ENCODE results near the gene MITF.

Gene MITF

DNA sequence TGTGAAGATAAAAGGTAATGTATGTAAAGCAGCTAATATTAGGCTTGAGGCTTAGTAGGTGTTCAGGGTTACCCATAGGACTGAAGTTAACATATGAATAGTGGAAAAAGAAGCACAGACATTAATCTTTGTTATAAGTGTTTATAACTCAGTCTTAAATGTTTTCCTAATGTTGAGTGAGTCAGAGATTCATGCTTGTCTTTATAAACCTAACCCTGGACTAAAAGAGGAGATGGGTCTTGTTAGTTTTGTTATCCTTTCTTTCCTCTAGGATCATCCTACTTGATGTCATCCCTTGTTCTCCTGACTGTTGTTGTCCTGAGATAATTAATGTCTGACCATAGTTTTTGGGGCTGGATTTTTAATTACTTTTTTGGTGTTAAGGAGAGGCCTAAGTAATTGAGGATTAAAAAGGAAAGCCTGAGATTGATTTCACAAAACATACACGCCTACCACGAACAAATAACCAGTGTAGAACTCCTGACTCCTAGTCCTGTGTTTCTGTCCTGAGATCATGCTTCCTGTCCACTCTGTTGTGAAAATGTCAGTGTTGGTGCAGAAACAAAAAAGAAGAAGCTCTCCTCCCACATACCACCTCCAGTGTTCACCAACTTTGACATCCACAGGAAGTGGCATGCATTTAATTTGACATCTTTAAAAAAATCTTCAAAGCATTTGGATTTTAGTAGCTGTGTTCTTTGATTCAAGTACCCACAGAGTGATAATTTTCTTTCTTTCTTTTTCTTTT, 8.4 kb downstream of the MITF start:
- Histone ChIP-seq H3K36me3 (ENCODE audit: insufficient read depth, low read length) (no peaks in the 10 kb centered on the region), H3K4me3 (ENCODE audit: low read length) (no peak overlapping the region), H3K27me3 (ENCODE audit: control insufficient read depth, insufficient read depth, low read length) (no peaks in the 10 kb centered on the region), H3K9me3 (replicated peaks; ENCODE audit: low read length) (no peaks in the 10 kb centered on the region), H3K4me2 (ENCODE audit: low read length) (no peak overlapping the region), H3K9ac (ENCODE audit: low read depth, low read length) (no peak overlapping the region), H3K4me1 (ENCODE audit: control insufficient read depth, insufficient read depth, low read length) (peaks cover 13% of the 10 kb centered on the region)

GRCh38 chr3:69748503-69748902, 9.2 kb downstream of the MITF start:
- Histone ChIP-seq H3K4me1 (ENCODE audit: control insufficient read depth, insufficient read depth, low read length) (peaks cover 13% of the 10 kb centered on the region), H3K27me3 (ENCODE audit: control insufficient read depth, insufficient read depth, low read length) (no peaks in the 10 kb centered on the region), H3K9me3 (replicated peaks; ENCODE audit: low read length) (no peaks in the 10 kb centered on the region), H3K4me2 (ENCODE audit: low read length) (no peak overlapping the region), H3K4me3 (ENCODE audit: low read length) (no peak overlapping the region), H3K9ac (ENCODE audit: low read depth, low read length) (no peak overlapping the region), H3K36me3 (ENCODE audit: insufficient read depth, low read length) (no peaks in the 10 kb centered on the region)

DNA sequence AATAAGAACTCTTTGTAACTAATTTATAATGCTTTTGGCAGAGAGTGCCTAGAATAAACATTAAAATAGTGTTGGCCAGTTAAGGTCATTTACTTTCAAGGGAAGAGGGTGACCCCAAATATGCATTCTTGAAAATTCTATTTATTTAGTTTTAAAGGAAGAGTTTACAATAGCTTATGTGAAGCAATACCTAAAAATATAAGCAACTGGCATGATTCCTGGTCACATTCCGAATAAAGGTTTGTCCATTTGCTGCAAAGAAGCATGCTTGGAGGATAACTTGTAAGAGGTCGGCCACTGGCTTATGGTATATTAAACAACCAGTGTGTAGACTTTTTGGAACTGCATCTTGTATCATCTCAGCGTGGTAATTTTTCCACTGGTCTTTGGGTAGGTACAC, 10.2 kb downstream of the MITF start:
- H3K9ac ChIP-seq (ENCODE audit: low read depth, low read length): no peak overlapping the region
- H3K36me3 ChIP-seq (ENCODE audit: insufficient read depth, low read length): no peaks in the 10 kb centered on the region
- no peaks in the 10 kb centered on the region for H3K27me3 ChIP-seq (ENCODE audit: control insufficient read depth, insufficient read depth, low read length)
- no peak overlapping the region for H3K4me2 ChIP-seq (ENCODE audit: low read length)
- peaks cover 13% of the 10 kb centered on the region for H3K4me1 ChIP-seq (ENCODE audit: control insufficient read depth, insufficient read depth, low read length)
- no peak overlapping the region for H3K4me3 ChIP-seq (ENCODE audit: low read length)
- no peaks in the 10 kb centered on the region for H3K9me3 ChIP-seq (replicated peaks; ENCODE audit: low read length)

DNA sequence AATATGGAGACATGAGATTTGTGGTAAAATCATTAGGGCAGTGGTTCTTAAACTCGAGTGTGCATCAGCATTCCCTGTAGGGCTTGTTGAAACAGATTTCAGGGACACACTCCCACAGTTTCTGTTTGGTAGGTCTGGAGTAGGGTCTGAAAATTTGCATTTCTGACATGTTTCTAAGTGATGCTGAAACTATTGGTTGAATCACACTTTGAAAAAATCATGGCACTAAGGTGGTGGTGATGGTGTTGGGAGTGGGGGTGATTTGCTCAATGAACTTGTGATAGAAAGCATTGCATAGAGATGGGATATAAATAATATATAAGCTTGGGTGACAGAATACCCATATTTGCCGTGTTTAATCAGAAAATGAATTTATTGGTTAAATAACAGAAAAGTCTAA, 11.3 kb downstream of the MITF start:
- no peaks in the 10 kb centered on the region for H3K36me3 ChIP-seq (ENCODE audit: insufficient read depth, low read length)
- H3K4me1 ChIP-seq (ENCODE audit: control insufficient read depth, insufficient read depth, low read length): peaks cover 13% of the 10 kb centered on the region
- no peak overlapping the region for H3K4me2 ChIP-seq (ENCODE audit: low read length)
- no peaks in the 10 kb centered on the region for H3K27me3 ChIP-seq (ENCODE audit: control insufficient read depth, insufficient read depth, low read length)
- H3K4me3 ChIP-seq (ENCODE audit: low read length): no peak overlapping the region
- no peak overlapping the region for H3K9ac ChIP-seq (ENCODE audit: low read depth, low read length)
- no peaks in the 10 kb centered on the region for H3K9me3 ChIP-seq (replicated peaks; ENCODE audit: low read length)

DNA sequence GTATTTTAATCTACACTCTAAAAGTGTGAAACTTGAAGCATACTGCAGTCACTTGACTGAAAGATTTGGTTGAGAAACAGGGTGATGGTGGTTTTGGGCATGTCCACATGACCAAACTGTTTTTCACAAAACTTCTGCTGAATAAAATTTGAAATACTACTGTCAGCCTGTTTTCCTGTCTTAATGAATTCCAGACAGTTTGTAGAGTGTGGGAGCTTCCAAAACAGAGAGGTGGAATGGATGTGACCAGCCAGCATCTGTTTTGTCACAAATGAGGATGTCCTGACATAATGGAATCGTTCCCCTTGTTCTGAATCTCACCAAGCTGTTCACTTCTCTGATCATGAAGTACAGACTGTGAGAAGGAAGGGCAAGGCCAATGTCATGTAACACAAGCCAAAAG, 11.8 kb downstream of the MITF start:
- Histone ChIP-seq H3K4me1 (ENCODE audit: control insufficient read depth, insufficient read depth, low read length) (peaks cover 13% of the 10 kb centered on the region), H3K27me3 (ENCODE audit: control insufficient read depth, insufficient read depth, low read length) (no peaks in the 10 kb centered on the region), H3K4me3 (ENCODE audit: low read length) (no peak overlapping the region), H3K9ac (ENCODE audit: low read depth, low read length) (no peak overlapping the region), H3K36me3 (ENCODE audit: insufficient read depth, low read length) (no peaks in the 10 kb centered on the region), H3K4me2 (ENCODE audit: low read length) (no peak overlapping the region), H3K9me3 (replicated peaks; ENCODE audit: low read length) (no peaks in the 10 kb centered on the region)

GRCh38 chr3:69752241-69752640, 13.0 kb downstream of the MITF start:
- no peaks in the 10 kb centered on the region for H3K9me3 ChIP-seq (replicated peaks; ENCODE audit: low read length)
- no peaks in the 10 kb centered on the region for H3K27me3 ChIP-seq (ENCODE audit: control insufficient read depth, insufficient read depth, low read length)
- H3K4me2 ChIP-seq (ENCODE audit: low read length): no peak overlapping the region
- no peaks in the 10 kb centered on the region for H3K36me3 ChIP-seq (ENCODE audit: insufficient read depth, low read length)
- no peak overlapping the region for H3K4me3 ChIP-seq (ENCODE audit: low read length)
- H3K9ac ChIP-seq (ENCODE audit: low read depth, low read length): no peak overlapping the region
- H3K4me1 ChIP-seq (ENCODE audit: control insufficient read depth, insufficient read depth, low read length): peaks cover 11% of the 10 kb centered on the region

DNA sequence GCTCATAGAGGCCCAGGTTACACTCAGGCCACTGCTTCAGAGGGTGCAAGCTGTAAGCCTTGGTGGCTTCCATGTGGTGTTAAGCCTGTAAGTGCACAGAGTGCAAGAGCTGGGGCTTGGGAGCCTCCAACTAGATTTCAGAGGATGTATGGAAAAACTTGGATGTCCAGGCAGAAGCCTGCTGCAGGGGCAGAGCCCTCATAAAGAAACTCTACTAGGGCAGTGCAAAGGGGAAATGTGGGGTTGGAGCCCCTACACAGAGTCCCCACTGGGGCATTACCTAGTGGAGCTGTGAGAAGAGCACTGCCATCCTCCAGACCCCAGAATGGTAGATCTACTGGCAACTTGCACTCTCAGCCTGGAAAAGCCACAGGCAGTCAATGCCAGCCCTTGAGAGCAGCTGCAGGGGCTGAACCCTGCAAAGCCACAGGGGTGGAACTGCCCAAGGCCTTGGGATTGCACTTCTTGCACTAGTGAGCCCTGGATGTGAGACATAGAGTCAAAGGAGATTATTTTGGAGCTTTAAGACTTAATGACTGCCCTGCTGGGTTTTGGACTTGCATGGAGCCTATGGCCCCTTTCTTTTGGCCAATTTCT, 14.0 kb downstream of the MITF start:
- H3K9ac ChIP-seq (ENCODE audit: low read depth, low read length): no peak overlapping the region
- H3K4me1 ChIP-seq (ENCODE audit: control insufficient read depth, insufficient read depth, low read length): peaks cover 1% of the 10 kb centered on the region
- H3K4me3 ChIP-seq (ENCODE audit: low read length): no peak overlapping the region
- H3K4me2 ChIP-seq (ENCODE audit: low read length): no peak overlapping the region
- H3K9me3 ChIP-seq (replicated peaks; ENCODE audit: low read length): no peaks in the 10 kb centered on the region
- no peaks in the 10 kb centered on the region for H3K27me3 ChIP-seq (ENCODE audit: control insufficient read depth, insufficient read depth, low read length)
- no peaks in the 10 kb centered on the region for H3K36me3 ChIP-seq (ENCODE audit: insufficient read depth, low read length)

DNA sequence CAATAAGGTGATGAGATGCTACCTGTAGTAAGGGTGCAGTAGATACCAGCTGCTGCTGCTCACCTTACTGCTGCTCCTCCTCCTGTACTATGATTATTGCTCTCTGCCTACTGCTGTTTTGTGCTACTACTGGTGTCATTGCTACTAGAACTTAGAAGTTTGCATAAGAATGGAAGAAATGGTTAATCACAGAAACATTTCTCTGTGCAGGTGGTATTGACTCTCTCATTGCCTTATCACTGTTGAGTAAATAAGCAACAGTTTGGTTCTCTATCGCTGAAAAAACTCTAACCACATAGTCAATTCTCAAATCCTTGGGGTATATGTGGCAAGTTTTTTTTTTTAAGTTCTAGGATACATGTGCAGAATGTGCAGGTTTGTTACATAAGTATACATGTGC, 16.5 kb downstream of the MITF start:
- no peaks in the 10 kb centered on the region for H3K36me3 ChIP-seq (ENCODE audit: insufficient read depth, low read length)
- no peak overlapping the region for H3K4me3 ChIP-seq (ENCODE audit: low read length)
- no peak overlapping the region for H3K4me2 ChIP-seq (ENCODE audit: low read length)
- H3K9ac ChIP-seq (ENCODE audit: low read depth, low read length): no peak overlapping the region
- H3K4me1 ChIP-seq (ENCODE audit: control insufficient read depth, insufficient read depth, low read length): no peaks in the 10 kb centered on the region
- H3K9me3 ChIP-seq (replicated peaks; ENCODE audit: low read length): no peaks in the 10 kb centered on the region
- H3K27me3 ChIP-seq (ENCODE audit: control insufficient read depth, insufficient read depth, low read length): no peaks in the 10 kb centered on the region

- Histone ChIP-seq H3K4me1 (ENCODE audit: control insufficient read depth, insufficient read depth, low read length) (peaks cover 40% of the 10 kb centered on the region), H3K9ac (ENCODE audit: low read depth, low read length) (peak overlapping the region; percentile 13), H3K27me3 (ENCODE audit: control insufficient read depth, insufficient read depth, low read length) (no peaks in the 10 kb centered on the region), H3K4me2 (ENCODE audit: low read length) (peak overlapping the region; percentile 78), H3K4me3 (ENCODE audit: low read length) (peak overlapping the region; percentile 38), H3K36me3 (ENCODE audit: insufficient read depth, low read length) (no peaks in the 10 kb centered on the region), H3K9me3 (replicated peaks; ENCODE audit: low read length) (no peaks in the 10 kb centered on the region)
Measured at GRCh38 chr3:69761896-69762767, 22.9 kb downstream of the MITF start.

GRCh38 chr3:69762768-69763229, 23.5 kb downstream of the MITF start:
- Histone ChIP-seq H3K36me3 (ENCODE audit: insufficient read depth, low read length) (no peaks in the 10 kb centered on the region), H3K9me3 (replicated peaks; ENCODE audit: low read length) (no peaks in the 10 kb centered on the region), H3K4me3 (ENCODE audit: low read length) (peak overlapping the region; percentile 38), H3K9ac (ENCODE audit: low read depth, low read length) (peak overlapping the region; percentile 13), H3K4me2 (ENCODE audit: low read length) (peak overlapping the region; percentile 78), H3K27me3 (ENCODE audit: control insufficient read depth, insufficient read depth, low read length) (no peaks in the 10 kb centered on the region), H3K4me1 (ENCODE audit: control insufficient read depth, insufficient read depth, low read length) (peaks cover 40% of the 10 kb centered on the region)

- H3K9me3 ChIP-seq (replicated peaks; ENCODE audit: low read length): no peaks in the 10 kb centered on the region
- H3K27me3 ChIP-seq (ENCODE audit: control insufficient read depth, insufficient read depth, low read length): no peaks in the 10 kb centered on the region
- no peaks in the 10 kb centered on the region for H3K36me3 ChIP-seq (ENCODE audit: insufficient read depth, low read length)
- H3K9ac ChIP-seq (ENCODE audit: low read depth, low read length): no peak overlapping the region
- H3K4me2 ChIP-seq (ENCODE audit: low read length): peak overlapping the region; percentile 78
- peak overlapping the region; percentile 37 for H3K4me3 ChIP-seq (ENCODE audit: low read length)
- peaks cover 40% of the 10 kb centered on the region for H3K4me1 ChIP-seq (ENCODE audit: control insufficient read depth, insufficient read depth, low read length)
Measured at GRCh38 chr3:69763458-69763857, 24.2 kb downstream of the MITF start.

Measured in skeletal muscle satellite cell (primary cell).